MM.1S (cell line): Measurements from ENCODE around the gene CFAP61.

Experiments
- CTCF ChIP-seq: fragments of 300-600 bp; sonication (generic); IDR thresholded peaks from 2 replicates; pipeline ENCODE4 v1.5.1; 2016; ENCODE audit warnings: antibody characterized with exemption, low read length, mixed read lengths
- EZH2 ChIP-seq: fragments of 300-600 bp; sonication (generic); optimal IDR thresholded peaks from 2 replicates; pipeline ENCODE3; 2017; ENCODE audit warnings: low read depth, mild to moderate bottlenecking, antibody characterized with exemption, low read length, mixed read lengths

GRCh38 chr20:20065361-20065760, 13.0 kb downstream of the CFAP61 start:
- TF ChIP-seq EZH2 (no peak), CTCF (no peak)
